Ovary (tissue), 3 donors: Measurements from ENCODE around the gene COMMD7.

Experiments used
- POLR2A ChIP-seq: fragments of 450-650 bp; IDR thresholded peaks from one replicate; pipeline ENCODE4 v1.6.1; 2017; ENCODE audit warnings: antibody characterized with exemption, mild to moderate bottlenecking, moderate library complexity
- TF ChIP-seq, protein P1 (sequence below), 3 donors: fragments of 450-650 bp in 2 of 3; fragments of 200-600 bp in 1 of 3; IDR thresholded peaks; one replicate each; pipeline versions ENCODE4 v1.5.1 to v1.8.0; 2016 to 2022; ENCODE audit warnings: antibody characterized with exemption in 3 of 3, mild to moderate bottlenecking in 1 of 3
- donor health status: DM: no; HTN: no; CAD: no.

DNA sequence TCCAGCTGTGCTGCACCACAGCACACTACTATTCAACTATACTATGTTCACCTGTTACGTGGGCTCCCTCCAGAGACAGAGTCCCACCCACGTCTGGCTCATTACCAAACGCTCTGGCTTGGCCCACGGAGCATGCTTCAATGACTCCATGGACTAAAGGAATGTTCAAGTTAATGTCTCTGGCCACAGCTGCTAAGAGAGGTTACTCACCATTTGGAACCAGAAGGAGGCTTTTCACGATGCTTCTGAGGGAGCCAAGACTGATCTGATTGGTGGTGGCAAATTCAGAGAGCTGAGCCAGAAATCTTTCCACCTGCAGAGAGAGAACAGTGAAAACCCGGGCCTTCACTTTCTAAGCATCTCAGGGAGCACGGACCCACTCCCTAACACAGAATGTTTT, 15.6 kb downstream of the COMMD7 start:
- TF ChIP-seq, protein P1, sequence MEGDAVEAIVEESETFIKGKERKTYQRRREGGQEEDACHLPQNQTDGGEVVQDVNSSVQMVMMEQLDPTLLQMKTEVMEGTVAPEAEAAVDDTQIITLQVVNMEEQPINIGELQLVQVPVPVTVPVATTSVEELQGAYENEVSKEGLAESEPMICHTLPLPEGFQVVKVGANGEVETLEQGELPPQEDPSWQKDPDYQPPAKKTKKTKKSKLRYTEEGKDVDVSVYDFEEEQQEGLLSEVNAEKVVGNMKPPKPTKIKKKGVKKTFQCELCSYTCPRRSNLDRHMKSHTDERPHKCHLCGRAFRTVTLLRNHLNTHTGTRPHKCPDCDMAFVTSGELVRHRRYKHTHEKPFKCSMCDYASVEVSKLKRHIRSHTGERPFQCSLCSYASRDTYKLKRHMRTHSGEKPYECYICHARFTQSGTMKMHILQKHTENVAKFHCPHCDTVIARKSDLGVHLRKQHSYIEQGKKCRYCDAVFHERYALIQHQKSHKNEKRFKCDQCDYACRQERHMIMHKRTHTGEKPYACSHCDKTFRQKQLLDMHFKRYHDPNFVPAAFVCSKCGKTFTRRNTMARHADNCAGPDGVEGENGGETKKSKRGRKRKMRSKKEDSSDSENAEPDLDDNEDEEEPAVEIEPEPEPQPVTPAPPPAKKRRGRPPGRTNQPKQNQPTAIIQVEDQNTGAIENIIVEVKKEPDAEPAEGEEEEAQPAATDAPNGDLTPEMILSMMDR (IDR thresholded peaks at IDR 0.05) = no peak
- TF ChIP-seq POLR2A = no peak
